Embryonic facial prominence (tissue), 1 donor: ENCODE measurements around the gene TLDC2.
A peak's percentile ranks its signal among the peaks of the same experiment; 100 is the strongest.
"Not testable (repeated sequence)": the region's sequence is repeated elsewhere in the genome, so short reads cannot be mapped to it uniquely, and the experiment has no call there.

Experiments used
- DNase-seq: peaks from one replicate; pipeline ENCODE4 v3.0.0-alpha.2; 2016; ENCODE audit errors: extremely low spot score

The TLDC2 gene

DNA sequence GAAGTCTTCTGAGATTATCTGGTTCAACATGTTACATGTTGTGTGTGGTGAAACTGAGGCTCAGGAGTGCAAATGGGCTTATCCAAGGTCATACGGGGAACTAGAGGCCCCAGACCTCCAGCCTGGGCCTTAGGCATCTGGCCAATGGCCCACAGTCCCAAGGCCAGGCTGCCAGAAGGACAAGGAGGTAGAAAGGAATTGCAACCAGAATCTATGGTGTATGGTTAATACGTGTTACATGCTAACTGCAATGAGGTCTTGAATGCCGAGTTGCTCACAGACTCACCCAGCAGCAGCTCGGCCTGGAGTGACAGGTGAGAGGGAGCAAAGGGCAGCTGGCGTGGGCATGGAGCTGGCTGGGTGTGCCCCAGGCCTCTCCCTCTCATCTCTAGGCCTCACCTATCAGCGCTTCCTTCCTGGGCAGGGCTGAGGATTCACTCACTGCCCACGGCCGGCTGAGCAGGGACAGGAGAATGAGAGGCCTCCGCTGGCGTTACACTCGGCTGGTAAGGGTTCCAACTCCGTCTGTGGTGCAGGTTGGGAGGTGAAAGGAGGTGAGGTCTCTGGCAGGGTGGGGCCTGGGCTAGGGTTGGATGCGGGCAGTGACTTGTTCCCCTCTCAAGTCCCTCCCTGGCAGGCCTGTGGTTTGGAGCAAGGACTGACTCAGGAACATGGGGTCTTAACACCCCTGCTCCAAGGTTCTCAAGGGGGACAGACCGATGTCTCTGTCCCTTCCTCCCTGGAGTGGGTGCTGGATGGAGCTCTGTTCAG, at the start of gene TLDC2:
TLDC2 (plus strand) TSS at position 437 of the 771 bp plus-strand sequence; CDS start at position 474, 37 bp downstream.
- DNase-seq, result no peak

DNA sequence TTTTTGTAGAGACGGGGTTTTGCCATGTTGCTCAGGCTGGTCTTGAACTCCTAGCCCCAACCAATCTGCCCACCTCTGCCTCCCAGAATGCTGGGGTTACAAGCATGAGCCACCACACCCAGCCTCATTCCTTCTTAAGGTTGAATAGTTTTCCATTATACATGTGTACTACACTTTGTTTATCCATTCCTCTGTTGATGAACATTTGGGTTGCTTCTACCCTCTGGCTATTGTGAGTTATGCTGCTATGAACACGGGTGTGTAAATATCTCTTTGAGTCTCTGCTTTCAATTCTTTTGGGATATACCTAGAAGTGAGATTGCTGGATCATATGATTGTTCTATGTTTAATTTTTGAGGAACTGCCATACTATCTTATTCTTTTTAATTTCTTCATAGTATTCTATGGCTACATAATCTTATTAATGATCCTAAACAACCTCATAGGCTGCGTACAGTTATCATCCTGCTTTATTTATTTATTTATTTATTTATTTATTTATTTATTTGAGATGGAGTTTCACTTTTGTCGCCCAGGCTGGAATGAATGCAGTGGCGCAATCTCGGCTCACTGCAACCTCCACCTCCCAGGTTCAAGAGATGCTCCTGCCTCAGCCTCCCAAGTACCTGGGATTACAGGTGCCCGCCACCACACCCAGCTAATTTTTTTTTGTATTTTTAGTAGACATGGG, 49.2 kb upstream of the TLDC2 start:
- DNase-seq, result no peak

DNA sequence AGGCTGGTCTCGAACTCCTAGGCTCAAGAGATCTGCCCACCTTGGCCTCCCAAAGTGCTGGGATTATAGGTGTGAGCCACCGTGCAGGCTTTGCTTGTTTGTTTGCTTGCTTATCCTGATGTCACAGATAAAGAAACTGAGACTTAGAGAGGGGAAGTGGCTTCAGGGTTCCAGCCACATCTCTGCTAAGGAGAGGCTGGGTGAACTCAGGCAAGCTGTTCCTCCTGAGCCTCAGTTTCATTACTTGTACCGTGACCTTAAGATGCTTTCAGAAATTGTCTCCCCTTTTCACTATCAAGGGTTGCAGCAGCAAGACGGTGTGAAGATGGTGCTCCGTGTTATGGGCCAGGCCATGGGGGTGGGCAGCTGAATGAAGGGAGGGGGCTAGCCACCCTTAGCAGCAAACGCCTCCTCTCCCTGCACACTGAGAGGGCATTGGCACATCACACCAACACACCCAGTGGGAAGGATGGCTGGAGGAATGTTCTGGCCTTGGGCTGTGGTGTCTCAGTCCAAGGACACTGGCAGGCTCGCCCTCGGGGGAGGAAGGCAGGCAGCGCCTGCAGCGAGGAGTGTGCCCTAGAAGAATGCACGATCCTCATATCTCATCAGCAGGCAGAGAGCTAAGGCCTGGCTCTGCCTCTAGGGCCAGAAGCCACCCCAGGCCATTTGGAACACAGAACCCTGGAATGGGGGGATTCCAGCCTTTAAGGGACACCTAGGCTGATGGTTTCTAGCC, 48.2 kb upstream of the TLDC2 start:
- DNase-seq, result no peak

DNA sequence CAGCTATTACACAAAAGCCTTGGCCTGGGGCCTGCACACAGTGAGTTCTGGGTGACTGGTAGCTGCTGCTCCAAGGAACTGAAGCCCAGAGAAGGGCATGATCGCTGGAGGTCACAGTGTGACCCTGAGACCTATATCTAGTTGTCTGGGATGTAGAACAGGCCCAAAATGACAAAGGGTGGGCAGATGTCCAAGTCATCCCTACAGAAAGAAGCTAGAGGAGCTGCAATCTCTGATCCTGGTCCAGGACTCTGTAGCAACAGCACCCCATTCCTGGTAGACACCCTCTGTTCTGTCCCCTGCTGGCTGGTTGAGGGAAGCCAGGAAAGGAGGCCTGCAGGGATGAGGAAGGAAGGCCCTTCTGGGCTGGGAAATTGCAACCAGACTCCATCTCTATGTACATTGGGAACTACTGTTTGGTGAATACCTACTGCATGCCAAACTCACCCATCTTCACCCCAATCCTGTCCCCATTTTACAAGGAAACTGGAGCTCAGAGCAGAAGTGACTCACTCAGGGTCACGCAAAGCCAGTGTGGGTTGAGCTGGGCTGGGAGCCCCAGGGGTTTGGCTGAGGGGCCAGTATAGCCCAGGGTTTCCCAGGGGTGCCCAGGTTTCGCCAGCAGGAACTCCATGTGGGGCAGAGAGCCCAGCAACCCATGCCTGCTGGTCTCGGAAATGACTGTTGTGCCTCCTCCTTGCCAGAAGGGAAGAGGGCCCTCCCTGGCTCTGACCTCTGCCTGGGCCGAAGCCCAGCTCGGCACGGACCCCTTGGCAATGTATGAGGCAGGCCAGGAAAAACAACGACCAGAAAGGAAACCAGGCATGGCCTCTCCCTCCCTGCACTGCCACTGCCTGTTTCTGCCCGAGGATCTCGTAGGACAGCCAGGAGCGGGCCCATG, 44.9 kb upstream of the TLDC2 start:
- no peak for DNase-seq

DNA sequence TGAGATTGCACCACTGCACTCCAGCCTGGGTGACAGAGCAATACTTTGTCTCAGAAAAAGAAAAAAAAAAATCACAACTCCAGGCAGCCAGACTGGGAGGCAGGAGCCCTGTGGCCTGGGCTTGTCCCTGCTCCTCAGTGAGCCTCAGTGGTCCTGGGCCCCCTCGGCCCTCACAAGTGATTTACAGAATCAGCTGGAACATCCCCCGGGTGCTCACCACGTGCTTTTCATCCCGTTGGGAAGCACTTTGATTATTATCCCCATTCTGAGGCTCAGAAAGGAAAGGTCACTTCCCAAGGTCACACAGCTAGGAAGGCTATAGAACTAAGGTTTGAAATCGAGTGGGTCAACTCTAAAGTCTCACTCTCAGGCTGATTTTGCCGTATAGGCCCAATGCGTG, 43.1 kb upstream of the TLDC2 start:
- no peak for DNase-seq

DNA sequence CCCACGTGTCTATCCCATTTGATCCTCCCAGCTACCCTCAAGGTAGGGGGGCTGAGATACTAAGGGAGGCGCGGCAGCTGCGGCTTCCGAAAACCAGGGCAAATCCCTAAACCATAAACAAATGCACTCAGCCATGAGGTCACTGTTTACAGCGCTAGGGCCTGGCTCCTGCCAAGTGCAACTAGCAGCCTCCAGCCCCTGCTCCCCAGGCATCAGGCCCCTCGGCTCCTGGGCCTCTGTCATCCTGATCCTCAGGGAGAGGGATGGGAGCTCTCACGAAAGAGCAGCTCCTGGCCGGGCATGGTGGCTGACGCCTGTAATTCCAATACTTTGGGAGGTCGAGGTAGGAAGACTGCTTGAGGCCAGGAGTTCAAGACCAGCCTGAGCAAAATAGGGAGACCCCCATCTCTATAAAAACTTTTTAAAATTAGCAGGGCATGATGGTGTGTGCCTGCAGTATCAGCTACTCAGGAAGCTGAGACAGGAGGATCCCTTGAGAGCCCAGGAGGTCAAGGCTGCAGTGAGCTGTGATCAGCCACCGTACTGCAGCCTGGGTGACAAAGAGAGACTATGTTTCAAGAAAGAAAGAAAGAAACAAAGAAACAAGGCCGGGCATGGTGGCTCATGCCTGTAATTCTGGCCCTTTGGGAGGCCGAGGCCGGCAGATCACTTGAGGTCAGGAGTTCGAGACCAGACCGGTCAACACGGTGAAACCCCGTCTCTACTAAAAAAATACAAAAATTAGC, 42.5 kb upstream of the TLDC2 start:
- DNase-seq, result no peak

DNA sequence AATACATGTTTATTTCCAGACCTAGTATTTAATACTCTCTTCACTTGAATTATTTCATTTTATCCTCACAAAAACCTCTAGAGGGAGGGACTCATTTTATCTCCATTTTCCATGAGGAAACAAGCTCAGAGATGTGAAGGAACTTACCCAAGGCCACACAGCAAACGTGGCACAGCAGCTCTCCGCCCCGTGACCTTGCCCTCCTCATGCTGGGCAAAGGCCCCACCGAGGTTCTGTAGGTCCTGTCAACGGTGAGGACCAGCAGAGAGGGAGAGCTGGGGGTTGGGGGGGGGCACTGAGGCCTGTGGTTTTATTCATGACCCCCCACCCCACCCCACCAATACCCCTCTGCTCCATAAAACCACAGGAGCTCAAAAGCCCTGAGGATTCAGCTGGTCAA, 40.9 kb upstream of the TLDC2 start:
- no peak for DNase-seq

DNA sequence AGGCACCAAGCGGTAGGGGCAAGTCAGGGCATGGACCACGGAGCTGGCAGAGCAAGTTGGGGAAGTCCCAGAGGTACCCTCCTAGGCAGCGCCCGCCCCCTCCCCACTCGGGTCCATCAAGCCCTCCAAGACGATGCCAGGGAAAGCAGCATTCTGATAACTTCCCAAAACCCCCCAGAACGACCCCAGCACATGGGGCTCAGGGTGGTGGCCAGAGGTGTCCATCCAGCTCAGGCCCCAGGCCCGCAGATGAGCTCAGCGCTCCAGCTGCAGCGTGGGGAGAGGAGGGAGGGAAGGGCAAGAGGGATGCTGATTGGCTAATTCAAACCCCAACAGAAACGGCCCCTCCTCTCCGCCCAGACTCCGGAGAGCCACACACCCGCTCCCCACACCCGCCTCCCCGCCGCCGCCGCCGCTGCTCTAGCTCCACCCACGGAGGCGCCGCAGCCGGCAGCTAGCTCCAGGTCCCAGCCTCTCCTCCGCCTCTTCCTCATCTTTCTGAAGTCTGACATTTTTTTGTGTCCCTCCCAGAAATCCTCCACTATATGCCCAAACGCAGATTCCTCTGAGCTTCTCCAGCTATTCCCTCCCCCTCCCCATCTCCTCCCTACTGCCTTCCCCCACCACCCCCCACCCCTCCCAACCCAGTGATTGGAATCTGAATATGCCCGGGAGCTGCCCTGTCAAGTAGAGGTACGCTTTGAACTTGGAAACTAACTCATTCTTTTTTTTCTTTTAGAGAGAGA, 40.3 kb upstream of the TLDC2 start:
- peak; percentile 84 for DNase-seq

DNA sequence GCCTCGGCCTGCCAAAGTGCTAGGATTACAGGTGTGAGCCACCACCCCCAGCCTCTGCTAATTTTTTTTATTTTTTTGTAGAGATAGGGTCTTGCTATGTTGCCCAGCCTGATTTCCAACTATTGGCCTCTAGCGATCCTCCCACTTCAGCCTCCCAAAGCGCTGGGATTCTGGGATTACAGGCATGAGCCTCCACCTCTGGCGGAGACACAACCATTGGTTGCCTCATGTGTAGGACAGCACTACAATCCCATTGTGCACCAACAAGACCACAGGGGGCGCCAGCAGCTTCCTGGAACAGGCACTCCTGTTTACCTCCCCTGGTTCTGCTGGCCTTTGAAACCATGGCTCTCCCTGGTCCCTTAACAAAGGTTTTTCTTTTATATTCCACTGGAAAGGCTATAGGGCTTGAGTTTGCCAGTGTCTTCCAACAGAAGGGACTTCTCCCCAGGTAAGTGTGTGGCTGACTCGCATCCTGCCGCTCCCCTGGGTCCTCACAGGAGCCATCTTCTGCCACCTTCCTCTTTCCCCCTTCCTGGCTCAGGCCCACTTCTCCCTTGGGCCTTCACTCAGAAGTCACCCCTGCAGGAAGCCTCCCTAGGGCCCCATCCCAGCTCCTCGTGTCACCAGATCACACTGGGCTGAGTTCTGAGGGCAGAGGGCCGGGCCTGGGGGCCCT, 39.2 kb upstream of the TLDC2 start:
- DNase-seq, result no peak

DNA sequence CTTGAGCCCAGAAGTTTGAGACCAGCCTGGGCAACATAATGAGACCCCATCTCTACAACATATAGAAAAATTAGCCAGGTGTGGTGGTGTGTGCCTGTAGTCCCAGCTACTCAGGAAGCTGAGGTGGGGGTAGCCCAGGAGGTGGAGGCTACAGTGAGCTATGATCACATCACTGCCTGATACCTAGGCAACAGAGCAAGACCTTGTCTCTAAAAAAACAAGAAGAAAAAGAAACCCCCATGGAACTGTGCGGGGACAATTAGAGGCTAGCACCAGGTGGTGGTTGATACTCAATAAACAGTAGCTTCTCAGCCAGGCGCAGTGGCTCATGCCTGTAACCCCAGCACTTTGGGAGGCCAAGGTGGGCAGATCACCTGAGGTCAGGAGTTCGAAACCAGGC, 37.6 kb upstream of the TLDC2 start:
- DNase-seq, result not testable (repeated sequence)

DNA sequence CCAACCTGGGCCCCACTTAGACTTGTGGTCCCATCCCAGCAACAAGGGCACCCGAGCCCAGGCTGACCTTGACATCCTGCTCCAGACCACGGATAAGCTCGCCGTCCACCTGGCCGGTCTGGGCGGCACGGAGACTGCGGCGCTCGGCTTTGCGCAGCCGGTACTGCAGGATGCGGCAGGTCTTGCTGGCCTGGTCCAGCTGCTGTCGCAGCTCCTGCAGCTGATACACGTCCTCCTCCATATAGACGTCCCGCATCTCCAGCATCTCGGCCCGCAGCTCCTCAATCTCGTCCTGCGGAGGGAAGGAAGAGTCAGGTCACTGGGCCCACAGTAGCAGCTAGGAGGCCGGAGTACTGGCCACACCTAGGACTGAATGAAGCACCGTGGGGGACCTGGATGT, 36.8 kb upstream of the TLDC2 start:
- DNase-seq, result no peak

DNA sequence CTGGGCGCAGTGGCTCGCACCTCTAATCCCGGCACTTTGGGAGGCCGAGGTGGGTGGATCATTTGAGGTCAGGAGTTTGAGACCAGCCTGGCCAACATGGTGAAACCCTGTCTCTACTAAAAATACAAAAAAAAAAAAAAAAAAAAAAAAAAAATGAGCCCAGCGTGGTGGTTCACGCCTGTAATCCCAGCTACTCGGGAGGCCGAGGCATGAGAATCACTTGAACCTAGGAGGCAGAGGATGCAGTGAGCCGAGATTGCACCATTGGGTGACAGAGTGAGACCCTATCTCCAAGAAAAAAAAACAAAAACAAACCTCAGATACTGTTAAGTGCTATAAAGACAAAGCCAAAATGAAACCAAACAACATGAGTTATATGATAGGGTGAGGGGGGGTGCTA, 34.9 kb upstream of the TLDC2 start:
- not testable (repeated sequence) for DNase-seq

DNA sequence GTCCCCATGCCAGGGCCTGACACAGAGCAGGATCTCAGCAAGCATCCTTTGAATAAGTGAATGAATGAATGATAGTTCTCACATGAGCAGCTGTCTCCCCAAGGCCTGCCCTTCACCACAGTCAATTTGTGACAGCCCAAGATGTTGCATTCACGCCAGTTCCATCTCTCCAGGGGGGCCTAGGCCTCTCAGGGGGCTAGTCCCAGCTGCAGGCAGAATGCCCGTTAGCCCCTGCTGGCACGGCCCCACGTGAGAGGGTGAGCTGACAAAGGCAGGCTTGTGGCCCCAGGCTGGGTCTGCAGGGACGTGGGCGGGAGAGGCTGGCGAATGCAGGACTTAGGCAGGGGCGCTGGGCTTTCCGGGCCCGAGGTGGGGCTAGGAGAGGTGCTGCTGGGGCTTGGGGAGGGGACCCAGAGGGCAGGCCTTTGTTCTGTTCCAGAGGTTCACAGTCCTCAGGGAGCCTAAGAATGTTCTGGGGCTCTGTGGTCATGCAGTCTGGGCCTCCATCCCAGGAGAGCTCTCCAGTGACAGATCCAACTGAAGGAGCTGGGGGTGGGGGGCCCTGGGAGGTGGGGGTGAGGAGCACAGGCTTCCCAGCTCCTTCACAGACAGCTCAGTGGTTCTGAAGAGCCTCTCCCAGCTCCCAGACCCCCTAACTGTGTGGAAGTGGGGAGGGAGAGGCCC, 30.5 kb upstream of the TLDC2 start:
- no peak for DNase-seq

DNA sequence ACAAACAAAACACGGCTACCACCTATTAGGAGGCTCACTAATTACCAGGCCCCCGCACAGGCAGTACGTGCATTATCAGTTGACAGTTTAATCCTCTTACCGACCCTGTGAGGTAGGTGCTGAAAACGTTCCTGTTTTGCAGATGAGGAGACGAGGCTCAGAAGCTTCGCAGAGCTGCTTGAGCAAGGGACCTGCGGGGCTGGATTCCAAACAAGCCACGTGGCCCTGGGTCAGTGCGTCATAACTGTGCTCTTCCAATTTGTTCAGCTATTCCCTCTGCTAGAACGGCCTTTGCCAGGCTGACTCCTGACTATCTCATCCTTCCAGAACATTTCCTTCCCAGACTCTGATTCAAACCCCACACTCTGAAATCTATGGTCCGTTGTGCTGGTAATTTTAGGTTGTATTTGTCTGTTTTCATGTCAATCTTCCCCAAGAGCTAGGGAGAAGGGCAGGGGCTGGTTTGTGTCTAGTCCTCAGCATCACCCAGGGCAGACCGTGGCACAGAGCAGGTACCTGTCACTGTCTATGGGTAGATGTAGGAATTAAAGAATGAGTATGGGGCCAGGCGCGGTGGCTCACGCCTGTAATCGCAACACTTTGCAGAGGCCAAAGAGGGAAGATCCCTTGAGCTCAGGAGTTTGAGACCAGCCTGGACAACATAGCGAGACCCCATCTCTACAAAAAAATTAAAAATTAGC, 28.8 kb upstream of the TLDC2 start:
- DNase-seq, result no peak

DNA sequence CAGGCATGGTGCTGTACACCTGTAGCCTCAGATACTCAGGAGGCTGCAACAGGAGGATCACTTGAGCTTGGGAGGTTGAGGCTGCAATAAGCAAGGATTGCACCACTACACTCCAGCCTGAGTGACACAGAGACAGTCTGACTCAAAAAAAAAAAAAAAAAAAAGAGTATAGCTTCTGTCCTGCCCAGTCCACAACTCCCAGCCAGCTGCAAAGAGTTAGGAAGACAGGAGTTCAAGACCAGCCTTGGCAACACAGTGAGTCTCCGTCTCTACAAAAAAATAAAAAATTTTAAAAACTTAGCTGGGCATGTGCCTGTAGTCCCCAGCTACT, 28.3 kb upstream of the TLDC2 start:
- DNase-seq, result no peak

DNA sequence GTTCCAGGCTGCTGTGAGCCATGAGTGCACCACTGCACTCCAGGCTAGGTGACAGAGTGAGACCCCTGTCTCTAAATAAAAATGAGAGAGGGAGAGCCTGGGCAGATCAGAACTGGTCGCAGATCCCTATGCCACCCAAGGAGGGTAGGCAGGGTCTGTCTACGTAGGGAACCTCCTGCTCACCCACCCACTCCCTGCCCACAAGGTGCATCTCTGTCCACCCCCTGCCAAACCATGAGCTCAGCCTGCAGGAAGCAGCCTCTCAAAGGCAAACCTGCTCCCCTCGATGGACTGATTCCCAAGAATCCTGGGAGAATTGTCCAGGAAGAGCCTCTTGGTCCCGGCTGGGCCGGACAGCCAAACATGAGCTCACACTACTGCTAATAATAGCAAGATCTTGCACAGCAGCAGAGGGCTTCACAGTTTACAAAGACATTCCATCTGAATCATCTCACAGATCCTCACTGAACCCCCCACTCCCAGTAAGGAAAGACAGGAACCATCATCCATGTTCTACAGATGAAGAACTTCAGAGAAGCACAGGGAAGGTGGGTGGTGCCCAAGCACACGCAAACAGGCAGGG, 27.8 kb upstream of the TLDC2 start:
- no peak for DNase-seq

DNA sequence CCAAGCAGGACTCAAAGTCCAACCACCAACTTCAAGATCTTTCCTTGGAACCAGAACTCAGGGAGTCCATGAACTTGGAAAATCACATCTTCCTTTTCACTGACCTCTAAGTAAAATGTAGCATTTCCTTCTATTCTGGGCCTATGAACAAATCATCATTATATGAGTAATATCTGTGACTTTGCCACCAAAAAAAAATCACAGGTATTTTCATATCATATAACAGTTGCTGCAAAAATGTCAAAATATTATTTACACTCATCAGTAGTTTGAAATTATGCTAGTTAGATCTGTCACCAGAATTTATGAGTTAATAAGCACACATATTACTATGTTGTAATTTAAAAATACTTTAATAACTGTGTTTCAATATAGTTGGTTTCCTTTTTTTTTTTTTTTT, 27.3 kb upstream of the TLDC2 start:
- DNase-seq, result no peak
